Measurements from ENCODE around the gene ACKR3. TPM values are rescaled to one million over a fixed set of nuclear protein-coding genes. Genes with fewer than 3 reads are reported as not detected.

Gene ACKR3
- total and polyA plus RNA-seq, 2 of the 4 experiments (the other 2 are of a cell fraction) = not detected

DNA sequence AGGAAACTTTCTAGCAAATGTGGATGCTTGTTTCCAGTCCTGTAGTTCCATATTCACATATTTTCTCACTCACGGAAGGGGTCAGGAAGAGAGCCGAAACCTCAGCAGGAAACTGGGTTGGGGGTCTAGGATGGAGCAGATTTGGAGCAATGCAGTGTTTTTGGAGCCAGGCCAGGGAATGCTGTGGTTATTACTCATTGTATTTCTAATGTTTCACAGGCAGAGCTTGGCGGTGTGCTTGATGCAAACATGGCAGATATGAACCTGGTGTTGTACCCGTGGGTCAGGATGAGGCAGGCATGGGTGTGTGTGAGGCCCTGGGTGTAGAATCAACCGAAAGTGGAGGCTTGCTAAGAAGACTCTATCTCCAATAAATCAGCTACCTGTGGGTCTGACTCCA is 34.6 kb upstream of the ACKR3 start:
- no TSS peak for BruUV-seq (replicated peaks)
- Histone ChIP-seq H3K4me2 (ENCODE audit: low read depth, low read length) (no peak overlapping the region), H2AK5ac (ENCODE audit: low read depth, low read length) (no peak overlapping the region), H3K36me3 (ENCODE audit: control insufficient read depth, insufficient read depth, low read length) (no peaks in the 10 kb centered on the region), H2AK9ac (replicated peaks; ENCODE audit: low read depth, low read length, poor library complexity) (no peak overlapping the region), H3K4me3 (ENCODE audit: insufficient read depth, low read depth, low read length) (no peak overlapping the region), H3K9me3 (ENCODE audit: control insufficient read depth, insufficient read depth, low read length) (no peaks in the 10 kb centered on the region), H3K4me1 (ENCODE audit: control insufficient read depth, insufficient read depth, low read length) (no peaks in the 10 kb centered on the region), H3K27ac (ENCODE audit: insufficient read depth, low read length) (no peak overlapping the region), H2AFZ (replicated peaks; ENCODE audit: low read length, poor library complexity) (no peak overlapping the region), H3K9ac (ENCODE audit: low read depth, low read length) (no peak overlapping the region), H3K79me1 (ENCODE audit: low read depth in 1 of 2, low read length in 2 of 2) (no peaks in the 10 kb centered on the region), H4K20me1 (ENCODE audit: insufficient read depth, low read length) (no peaks in the 10 kb centered on the region), H4K8ac (ENCODE audit: low read depth in 2 of 2, low read length in 2 of 2) (no peak overlapping the region), H3K14ac (replicated peaks; ENCODE audit: low read depth, low read length) (no peak overlapping the region), H3K27me3 (ENCODE audit: control insufficient read depth, insufficient read depth, low read length) (peaks cover 9% of the 10 kb centered on the region; the same call in 1 of the 2 replicates), H3K4ac (ENCODE audit: low read depth, low read length) (no peak overlapping the region), H2BK15ac (ENCODE audit: low read depth, low read length) (no peak overlapping the region), H3K18ac (ENCODE audit: low read depth, low read length) (no peak overlapping the region), H2BK5ac (ENCODE audit: low read depth, low read length, poor library complexity, severe bottlenecking) (no peak overlapping the region), H2BK120ac (ENCODE audit: low read depth, low read length) (no peak overlapping the region), H4K5ac (ENCODE audit: low read depth, low read length) (no peak overlapping the region), H3K56ac (ENCODE audit: extremely low read depth, insufficient read depth, low read length) (no peak overlapping the region), H3K23ac (ENCODE audit: low read depth, low read length) (no peak overlapping the region), H2BK20ac (ENCODE audit: low read depth, low read length) (no peak overlapping the region), H4K91ac (ENCODE audit: insufficient read depth, low read depth, low read length) (no peak overlapping the region), H3K9me1 (ENCODE audit: insufficient read depth, low read length) (no peaks in the 10 kb centered on the region)
- POLR2A ChIA-PET (ENCODE audit: unreplicated experiment) = no interaction called here
- in situ Hi-C loops (cut with MboI; ENCODE audit: low sequenced_read_pairs) = no loop called here
- intact Hi-C loops (cut with micrococcal nuclease) = no loop called here
- 50% methylated on average over 1 of the region's 5 CpGs; no CpG with 5 or more reads in 1 of the 2 experiments for WGBS, 2 experiments (ENCODE audit: extremely low coverage in 2 of 2, insufficient read length in 1 of 2)
- no peak for TF ChIP-seq MAZ (IDR thresholded peaks at IDR 0.05; ENCODE audit: borderline replicate concordance, low read depth, low read length)
- TF ChIP-seq MAFK (IDR thresholded peaks at IDR 0.05; ENCODE audit: low read depth, low read length) = no peak
- no peak for TF ChIP-seq NFE2L2 (IDR thresholded peaks at IDR 0.05; ENCODE audit: low read depth, low read length)
- no peak for TF ChIP-seq POLR2A (IDR thresholded peaks at IDR 0.05; ENCODE audit: low read depth, low read length)
- TF ChIP-seq SMC3 (IDR thresholded peaks at IDR 0.05; ENCODE audit: low read depth, low read length) = no peak
- TF ChIP-seq RCOR1 (IDR thresholded peaks at IDR 0.05; ENCODE audit: insufficient replicate concordance, low read length) = no peak
- TF ChIP-seq RFX5 (IDR thresholded peaks at IDR 0.05; ENCODE audit: low read depth, low read length) = no peak
- TF ChIP-seq RAD21 (IDR thresholded peaks at IDR 0.05; ENCODE audit: low read length) = no peak
- no peak for TF ChIP-seq BHLHE40 (IDR thresholded peaks at IDR 0.05; ENCODE audit: low read depth, low read length)
- no peak for TF ChIP-seq MXI1 (IDR thresholded peaks at IDR 0.05; ENCODE audit: borderline replicate concordance, low read depth, low read length)
- no peak for TF ChIP-seq CEBPB (IDR thresholded peaks at IDR 0.05; ENCODE audit: low read depth, low read length)
- TF ChIP-seq, protein P1, sequence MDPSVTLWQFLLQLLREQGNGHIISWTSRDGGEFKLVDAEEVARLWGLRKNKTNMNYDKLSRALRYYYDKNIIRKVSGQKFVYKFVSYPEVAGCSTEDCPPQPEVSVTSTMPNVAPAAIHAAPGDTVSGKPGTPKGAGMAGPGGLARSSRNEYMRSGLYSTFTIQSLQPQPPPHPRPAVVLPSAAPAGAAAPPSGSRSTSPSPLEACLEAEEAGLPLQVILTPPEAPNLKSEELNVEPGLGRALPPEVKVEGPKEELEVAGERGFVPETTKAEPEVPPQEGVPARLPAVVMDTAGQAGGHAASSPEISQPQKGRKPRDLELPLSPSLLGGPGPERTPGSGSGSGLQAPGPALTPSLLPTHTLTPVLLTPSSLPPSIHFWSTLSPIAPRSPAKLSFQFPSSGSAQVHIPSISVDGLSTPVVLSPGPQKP (IDR thresholded peaks at IDR 0.05; ENCODE audit: borderline replicate concordance, low read depth, low read length) = no peak
- TF ChIP-seq, protein P2, sequence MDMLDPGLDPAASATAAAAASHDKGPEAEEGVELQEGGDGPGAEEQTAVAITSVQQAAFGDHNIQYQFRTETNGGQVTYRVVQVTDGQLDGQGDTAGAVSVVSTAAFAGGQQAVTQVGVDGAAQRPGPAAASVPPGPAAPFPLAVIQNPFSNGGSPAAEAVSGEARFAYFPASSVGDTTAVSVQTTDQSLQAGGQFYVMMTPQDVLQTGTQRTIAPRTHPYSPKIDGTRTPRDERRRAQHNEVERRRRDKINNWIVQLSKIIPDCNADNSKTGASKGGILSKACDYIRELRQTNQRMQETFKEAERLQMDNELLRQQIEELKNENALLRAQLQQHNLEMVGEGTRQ (IDR thresholded peaks at IDR 0.05; ENCODE audit: low read depth, low read length) = no peak
- TF ChIP-seq CHD1 (IDR thresholded peaks at IDR 0.05; ENCODE audit: low read depth, low read length) = no peak
- TF ChIP-seq, protein P3, sequence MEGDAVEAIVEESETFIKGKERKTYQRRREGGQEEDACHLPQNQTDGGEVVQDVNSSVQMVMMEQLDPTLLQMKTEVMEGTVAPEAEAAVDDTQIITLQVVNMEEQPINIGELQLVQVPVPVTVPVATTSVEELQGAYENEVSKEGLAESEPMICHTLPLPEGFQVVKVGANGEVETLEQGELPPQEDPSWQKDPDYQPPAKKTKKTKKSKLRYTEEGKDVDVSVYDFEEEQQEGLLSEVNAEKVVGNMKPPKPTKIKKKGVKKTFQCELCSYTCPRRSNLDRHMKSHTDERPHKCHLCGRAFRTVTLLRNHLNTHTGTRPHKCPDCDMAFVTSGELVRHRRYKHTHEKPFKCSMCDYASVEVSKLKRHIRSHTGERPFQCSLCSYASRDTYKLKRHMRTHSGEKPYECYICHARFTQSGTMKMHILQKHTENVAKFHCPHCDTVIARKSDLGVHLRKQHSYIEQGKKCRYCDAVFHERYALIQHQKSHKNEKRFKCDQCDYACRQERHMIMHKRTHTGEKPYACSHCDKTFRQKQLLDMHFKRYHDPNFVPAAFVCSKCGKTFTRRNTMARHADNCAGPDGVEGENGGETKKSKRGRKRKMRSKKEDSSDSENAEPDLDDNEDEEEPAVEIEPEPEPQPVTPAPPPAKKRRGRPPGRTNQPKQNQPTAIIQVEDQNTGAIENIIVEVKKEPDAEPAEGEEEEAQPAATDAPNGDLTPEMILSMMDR (conservative IDR thresholded peaks at IDR 0.05; ENCODE audit: low read depth, low read length) = no peak
- TF ChIP-seq FOS (IDR thresholded peaks at IDR 0.05; ENCODE audit: low read depth, low read length) = no peak
- CTCF ChIA-PET = no interaction called here
- ATAC-seq (ENCODE audit: low read depth) (no peak), DNase-seq (peak; percentile 8)
- dilution Hi-C loops (cut with HindIII; ENCODE audit: low sequenced_read_pairs, unreplicated experiment) = no loop called here
